CD4-positive, alpha-beta T cell treated with Interferon alpha-2 for 1 hour (primary cell): ENCODE measurements around the gene IGSF21.
"Not testable (repeated sequence)": the region's sequence is repeated elsewhere in the genome, so short reads cannot be mapped to it uniquely, and the experiment has no call there.

Experiments used
- DNase-seq, 2 donors: peaks; one replicate each; pipeline ENCODE4 v3.0.0-alpha.2; 2020 to 2022

IGSF21 gene

DNA sequence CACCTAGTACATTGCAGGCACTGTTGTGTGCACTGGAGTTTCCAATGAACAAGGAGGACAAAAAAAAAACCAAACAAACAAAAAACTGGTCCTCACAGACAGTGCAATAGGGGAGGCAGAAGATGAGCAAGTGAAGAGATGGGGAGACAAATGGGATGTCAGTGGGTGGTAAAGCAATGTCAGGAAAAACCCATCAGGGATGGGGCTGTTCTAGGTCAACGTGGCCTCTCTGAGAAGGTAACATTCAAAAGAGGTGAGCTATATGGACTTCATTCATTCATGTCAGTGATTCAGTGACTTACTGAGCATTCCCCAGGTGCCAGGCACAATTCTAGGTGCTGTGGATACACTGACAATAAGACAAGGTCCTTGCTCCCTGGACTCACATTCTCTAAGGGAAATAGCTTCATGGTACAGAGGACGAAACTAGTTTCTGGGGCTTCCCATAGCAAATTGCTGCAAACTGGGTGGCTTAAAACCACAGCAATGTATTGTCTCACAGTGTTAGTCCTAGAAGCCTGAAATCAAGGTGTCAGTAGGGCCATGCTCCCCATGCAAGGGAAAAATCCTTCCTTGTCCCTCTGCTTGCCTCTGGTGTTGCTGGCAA, 232.7 kb downstream of the IGSF21 start:
- DNase-seq, result no peak

GRCh38 chr1:18340787-18341186, 233.2 kb downstream of the IGSF21 start:
- DNase-seq, result no peak

DNA sequence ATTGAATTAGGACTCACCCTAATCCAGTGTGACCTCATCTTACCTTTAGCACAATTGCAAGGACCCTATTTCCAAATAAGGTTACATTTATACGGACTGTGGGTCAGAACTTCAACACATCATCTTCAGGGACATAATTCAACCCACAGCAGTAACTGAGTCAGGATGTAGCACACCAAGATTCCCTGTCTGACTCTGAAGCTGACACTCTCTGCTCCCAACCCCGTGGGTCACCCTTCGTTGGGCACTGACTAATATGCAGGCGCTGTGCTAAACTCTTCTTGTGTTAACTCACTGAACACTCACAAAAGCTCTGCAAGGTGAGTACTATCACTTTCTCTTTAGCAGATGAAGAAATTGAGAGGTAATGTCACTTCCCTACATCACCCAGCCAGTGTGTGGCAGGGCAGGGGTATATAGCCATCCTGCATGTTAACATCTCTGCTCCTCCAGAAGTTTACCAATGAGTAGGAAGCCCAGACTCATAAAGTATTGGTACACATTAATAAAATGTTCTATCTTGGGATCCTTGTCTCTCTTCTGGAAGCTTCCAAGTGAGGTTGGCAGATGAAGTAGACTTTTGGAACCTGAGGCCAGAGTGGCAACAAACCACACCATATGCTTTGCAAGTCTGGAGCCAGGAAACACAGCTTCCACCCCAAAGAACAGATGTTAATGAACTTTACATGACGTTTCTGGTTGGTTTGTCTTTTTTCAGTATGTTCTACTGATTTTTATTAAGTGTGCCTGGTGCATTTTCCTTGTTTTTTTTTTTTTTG, 233.9 kb downstream of the IGSF21 start:
- DNase-seq, result no peak

DNA sequence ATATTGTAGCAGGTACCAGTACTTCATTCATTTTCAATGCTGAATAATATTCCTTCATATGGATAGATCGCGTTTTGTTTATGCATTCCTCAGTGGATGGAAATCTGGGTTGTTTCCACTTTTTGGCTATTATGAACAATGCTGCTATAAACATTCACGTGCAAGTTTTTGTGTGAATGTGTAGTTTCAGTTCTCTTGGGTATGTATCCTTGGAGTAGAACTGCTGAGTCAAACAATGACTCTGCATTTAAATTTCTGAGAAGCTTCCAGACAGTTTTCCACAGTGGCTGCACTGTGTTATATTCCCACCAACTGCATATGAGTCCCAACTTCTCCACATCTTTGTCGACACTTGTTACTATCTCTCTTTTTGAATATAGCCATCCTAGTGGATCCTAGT, 235.1 kb downstream of the IGSF21 start:
- no peak for DNase-seq

GRCh38 chr1:18343581-18343980, 236.0 kb downstream of the IGSF21 start:
- no peak for DNase-seq

GRCh38 chr1:18344755-18345154, 237.2 kb downstream of the IGSF21 start:
- DNase-seq, result no peak

DNA sequence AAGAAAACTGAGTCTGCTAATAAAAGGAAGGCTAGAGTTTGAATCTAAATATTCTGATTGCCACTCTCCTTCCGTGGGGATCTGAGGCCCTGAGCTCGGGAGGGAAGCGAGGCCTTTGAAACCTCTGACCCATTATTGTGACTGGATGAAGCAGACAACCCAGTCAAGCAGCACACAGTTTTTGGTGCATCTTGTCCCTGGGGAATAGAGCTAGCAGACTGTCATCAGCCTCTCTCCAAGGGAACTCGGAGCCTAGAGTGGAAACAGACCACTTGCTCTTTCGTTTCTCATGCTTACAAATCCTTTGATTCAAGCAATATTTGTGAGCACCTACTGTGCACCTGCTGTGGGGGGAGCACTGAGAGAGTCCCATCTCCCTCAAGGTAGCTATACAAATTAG, 240.0 kb downstream of the IGSF21 start:
- no peak for DNase-seq

DNA sequence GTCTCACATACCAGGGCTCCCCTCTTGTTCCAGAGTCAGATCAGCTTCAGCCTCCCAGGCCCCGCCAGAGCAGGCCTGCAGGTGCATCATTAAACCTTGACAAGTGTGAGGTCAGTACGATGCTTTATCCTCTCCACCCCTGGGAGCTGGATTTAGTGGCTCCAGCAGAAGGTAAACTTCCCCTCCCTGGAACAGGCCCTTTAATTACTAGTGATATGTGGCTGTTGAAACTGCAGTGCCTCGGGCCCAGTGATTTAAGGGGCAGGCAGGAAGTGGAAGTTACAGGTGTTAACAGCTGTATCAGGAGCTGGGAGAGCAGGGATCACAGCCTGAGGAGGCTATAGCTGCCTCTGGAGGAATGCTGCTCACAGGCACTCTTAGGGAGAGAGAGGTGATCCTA, 240.8 kb downstream of the IGSF21 start:
- DNase-seq, result no peak

DNA sequence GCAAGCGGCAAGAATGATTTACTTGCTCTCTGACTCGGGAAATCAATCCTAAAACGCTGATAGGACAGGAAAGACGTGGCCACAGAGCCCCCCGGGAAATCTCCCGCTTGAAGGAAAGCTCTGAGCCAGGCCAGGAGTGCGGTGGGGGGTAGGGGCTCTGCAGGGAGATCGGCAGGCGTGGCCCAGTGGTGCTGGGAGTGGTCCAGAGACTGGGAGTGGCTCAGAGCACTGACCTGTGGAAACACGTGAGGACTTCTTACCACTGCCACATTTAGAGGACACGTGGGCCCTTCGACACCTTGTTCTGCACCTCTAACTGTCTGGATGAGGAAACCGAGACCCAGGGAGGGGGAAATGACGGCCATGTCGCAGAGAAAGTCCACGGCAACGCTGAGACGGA, 243.1 kb downstream of the IGSF21 start:
- no peak for DNase-seq

DNA sequence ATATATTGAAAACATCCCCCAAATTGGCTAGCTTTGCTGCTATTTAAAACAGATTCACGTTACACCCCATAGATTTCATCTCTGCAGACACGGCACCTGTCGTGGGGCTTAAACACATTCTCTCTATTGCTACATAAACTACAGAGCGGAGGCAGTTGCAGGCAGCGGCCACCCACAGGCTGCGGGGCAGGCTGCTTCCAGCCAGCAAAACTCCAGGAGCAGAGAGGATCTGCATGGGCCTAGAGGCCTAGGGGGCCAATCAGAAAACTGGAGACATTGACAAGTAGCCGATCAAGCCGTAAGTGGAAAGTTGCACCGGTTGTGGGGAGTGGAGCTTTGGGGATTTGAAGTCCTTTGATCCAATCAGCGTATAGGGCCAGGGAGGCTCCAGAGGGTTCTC, 244.1 kb downstream of the IGSF21 start:
- DNase-seq, result no peak

GRCh38 chr1:18352636-18353265, 245.2 kb downstream of the IGSF21 start:
- DNase-seq, result no peak

GRCh38 chr1:18353528-18353927, 245.9 kb downstream of the IGSF21 start:
- DNase-seq, result no peak

DNA sequence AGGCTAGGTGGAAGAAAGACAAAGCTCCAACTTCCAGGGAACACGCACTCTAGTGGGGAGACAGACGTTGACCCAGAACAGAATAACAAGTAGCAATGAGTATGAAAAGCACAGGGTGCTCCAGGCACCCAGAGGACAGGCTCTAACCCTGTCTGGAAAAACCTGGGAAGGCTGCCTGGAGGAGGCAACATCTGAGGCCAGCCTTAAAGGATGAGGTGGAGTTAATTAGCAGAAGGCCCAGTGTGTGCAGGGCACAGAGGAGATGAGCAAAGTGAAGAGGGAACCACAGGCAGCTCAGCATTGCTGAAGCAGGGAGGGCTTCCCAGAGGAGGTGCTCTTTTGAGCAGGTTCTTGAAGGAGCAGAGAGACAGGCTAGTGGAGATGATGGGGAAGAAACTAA, 246.4 kb downstream of the IGSF21 start:
- no peak for DNase-seq

DNA sequence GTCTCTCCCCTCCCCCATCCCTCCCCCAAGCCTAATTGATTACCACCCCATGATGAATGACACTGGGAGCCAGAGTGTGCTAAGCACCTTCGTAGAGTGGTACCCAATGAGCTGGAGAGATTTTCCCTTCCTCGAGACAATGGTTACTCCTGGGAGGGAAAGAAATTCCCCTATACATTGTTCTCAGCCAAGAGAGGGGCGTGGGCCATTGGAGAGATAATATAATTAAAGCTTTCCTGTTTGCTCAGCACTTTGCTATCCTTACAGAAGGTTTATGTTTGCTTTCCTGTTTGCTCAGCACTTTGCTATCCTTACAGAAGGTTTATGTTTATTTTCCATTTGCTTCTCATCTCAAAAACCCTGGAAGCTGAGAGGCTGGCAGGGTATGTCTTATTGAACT, 247.0 kb downstream of the IGSF21 start:
- DNase-seq, result no peak

DNA sequence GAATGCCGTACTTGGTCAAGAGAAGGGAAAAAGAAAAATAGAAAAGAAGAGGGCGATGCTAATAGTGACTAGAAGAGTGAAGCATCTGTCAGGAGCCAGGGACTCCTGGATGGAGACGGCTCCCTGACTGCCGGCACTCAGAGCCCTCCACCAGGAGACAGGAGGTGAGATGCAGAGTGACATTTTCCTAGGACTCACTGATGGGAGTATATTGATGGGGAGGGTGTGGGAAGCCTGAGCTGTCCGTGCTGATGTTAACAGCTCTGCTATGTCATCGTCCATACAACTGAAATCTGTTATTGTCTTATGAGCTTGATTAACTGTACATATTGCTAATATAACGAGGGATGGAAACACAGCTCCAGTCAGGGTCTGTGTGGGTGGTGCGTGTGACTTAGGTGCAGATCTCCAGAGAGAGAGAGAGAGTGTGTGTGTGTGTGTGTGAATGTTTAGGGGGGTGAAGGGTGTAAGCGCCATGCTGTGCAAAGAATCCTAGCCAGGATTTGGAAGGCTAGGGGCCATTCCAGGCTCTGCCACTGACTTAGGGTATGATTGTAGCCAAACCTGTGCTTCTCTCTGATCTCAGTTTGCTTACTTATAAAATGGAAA, 250.1 kb downstream of the IGSF21 start:
- no peak for DNase-seq

GRCh38 chr1:18358600-18358999, 251.0 kb downstream of the IGSF21 start:
- DNase-seq, result no peak

DNA sequence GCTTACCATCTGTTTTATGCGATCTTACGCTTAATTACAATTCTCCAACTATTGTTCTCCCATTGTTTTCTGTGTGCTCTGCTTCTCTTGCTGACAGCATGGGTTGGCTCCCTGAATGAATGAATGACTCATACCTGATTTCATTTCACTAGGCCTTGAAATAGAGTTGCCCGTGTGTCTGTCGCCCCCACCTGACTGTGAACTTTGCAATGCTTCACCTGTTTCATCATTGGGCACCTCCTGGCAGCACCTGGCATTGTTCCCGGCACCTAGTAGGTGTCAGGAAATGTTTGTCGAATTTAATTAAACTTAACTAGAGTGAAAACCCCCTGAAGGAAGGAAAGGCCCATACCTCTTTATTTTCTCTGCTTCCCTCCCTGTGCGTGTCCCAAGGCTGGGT, 252.7 kb downstream of the IGSF21 start:
- no peak for DNase-seq

- DNase-seq, result no peak
These were observed 254.6 kb downstream of the IGSF21 start for GRCh38 chr1:18362150-18362549.

GRCh38 chr1:18363436-18363835, 255.8 kb downstream of the IGSF21 start:
- no peak for DNase-seq

- DNase-seq, result no peak
These were observed 257.6 kb downstream of the IGSF21 start for GRCh38 chr1:18365099-18365705.

DNA sequence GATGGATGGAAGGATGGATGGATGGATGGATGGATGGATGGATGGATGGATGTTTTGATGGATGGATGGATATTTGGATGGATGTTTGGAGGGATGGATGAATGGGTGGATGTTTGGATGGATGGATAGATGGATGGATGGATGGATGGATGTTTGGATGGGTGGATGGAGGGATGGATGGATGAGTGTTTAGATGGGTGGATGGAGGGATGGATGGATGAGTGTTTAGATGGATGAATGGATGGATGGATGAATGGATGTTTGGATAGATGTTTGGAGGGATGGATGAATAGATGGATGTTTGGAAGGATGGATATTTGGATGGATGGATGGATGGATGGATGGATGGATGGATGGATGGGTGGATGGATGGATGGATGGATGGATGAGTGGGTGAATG, 264.9 kb downstream of the IGSF21 start:
- not testable (repeated sequence) for DNase-seq

DNA sequence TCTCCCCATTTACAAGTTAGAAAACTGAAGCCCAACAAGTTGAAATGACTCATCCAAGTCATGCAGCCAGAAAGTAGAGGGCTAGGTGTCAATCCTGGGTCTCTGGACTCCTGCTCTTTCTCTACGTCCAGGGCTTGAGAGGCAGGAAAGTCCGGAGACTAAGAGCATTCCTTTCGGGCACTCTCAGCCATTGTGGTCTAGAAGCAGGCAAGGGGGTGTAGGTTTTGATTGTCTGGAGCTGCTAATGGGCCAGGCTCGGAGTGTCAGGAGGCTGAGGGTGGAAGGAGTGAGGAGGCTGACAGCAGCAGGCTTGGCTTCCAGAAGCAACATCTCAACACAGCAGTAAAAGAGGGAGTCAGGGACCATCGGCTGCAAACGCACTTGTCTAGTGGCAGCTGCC, 265.6 kb downstream of the IGSF21 start:
- no peak for DNase-seq

DNA sequence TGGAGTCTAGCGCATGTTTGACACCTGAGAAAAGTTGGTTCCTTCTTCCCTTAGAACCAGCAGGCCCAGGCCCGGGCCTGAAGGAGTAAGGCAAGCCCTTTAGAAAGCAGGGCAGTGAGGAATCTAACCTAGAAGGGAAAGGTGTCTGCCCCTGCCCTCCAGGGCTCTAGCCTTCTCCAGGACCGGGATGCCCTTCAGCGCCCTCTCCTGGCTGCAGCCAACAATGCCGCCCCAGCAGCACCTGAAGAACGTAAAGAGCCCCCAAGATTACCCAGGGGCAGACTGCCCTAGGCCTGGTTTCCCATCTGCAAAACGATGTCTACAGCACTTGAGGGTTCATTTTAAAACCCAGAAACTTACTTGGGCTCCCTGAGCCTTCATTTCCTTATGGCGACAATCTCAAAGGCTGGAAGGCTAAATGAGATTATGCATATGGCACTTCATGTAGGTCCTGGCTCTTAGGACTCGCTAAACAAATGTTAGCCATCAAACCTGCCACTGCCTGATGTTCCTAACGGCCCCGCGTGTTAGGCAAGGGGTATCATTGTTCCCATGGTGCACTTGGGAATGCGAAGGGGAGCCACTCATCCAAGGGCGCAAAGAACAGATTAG, 266.4 kb downstream of the IGSF21 start:
- DNase-seq, result no peak
